Natural killer cell (primary cell): Measurements from ENCODE around the gene ACVR1. TPM values are rescaled to one million over a fixed set of nuclear protein-coding genes. Genes with fewer than 3 reads are reported as not detected.

Experiments used
- ATAC-seq, 3 donors: fragments of 150-1000 bp in 2 of 3; fragments of 200-7000 bp in 1 of 3; cut with Tn5 transposase; 1 replicate in 1 of 3; 2 replicates in 2 of 3; pipeline ENCODE4 v1.10.0; 2021; ENCODE audit warnings: mild to moderate bottlenecking in 2 of 3, moderate library complexity in 2 of 3
- DNase-seq, 2 donors: peaks; one replicate each; pipeline versions ENCODE4 v3.0.0 to v3.0.0-alpha.2; 2013 to 2021; ENCODE audit warnings: mixed read lengths in 1 of 2
- H3K27ac ChIP-seq: one replicate; pipeline ENCODE4 v1.5.1; 2013; ENCODE audit warnings: mild to moderate bottlenecking, low read length
- H3K27me3 ChIP-seq: one replicate; pipeline ENCODE4 v1.6.1; 2013; ENCODE audit warnings: low read length; ENCODE audit not compliant: control insufficient read depth, insufficient read depth
- H3K36me3 ChIP-seq: one replicate; pipeline ENCODE4 v1.6.1; 2013; ENCODE audit warnings: low read length; ENCODE audit not compliant: control insufficient read depth, insufficient read depth
- H3K4me1 ChIP-seq: one replicate; pipeline ENCODE4 v1.6.1; 2013; ENCODE audit warnings: low read length; ENCODE audit not compliant: control insufficient read depth, insufficient read depth
- H3K4me3 ChIP-seq: one replicate; pipeline ENCODE4 v1.5.1; 2013; ENCODE audit warnings: low read length
- H3K9me3 ChIP-seq: one replicate; pipeline ENCODE4 v1.6.1; 2013; ENCODE audit warnings: low read length; ENCODE audit not compliant: control insufficient read depth, insufficient read depth
- H3K27ac Mint-ChIP-seq, 2 donors: one replicate each; pipeline ENCODE4 v1.8.0; 2022; ENCODE audit warnings: mild to moderate bottlenecking in 2 of 2, mixed read lengths in 2 of 2, moderate library complexity in 1 of 2
- H3K27me3 Mint-ChIP-seq, 2 donors: one replicate each; pipeline ENCODE4 v1.8.0; 2022; ENCODE audit warnings: low read depth in 2 of 2, mixed read lengths in 2 of 2
- H3K36me3 Mint-ChIP-seq: one replicate; pipeline ENCODE4 v1.8.0; 2022; ENCODE audit warnings: mixed read lengths
- H3K4me1 Mint-ChIP-seq, 2 donors: one replicate each; pipeline ENCODE4 v1.8.0; 2022; ENCODE audit warnings: mixed read lengths in 2 of 2
- H3K4me3 Mint-ChIP-seq: one replicate; pipeline ENCODE4 v1.8.0; 2022; ENCODE audit warnings: mild to moderate bottlenecking, moderate library complexity, mixed read lengths
- H3K9me3 Mint-ChIP-seq, 2 donors: one replicate each; pipeline ENCODE4 v1.8.0; 2022; ENCODE audit warnings: mixed read lengths in 2 of 2
- CTCF ChIP-seq: fragments of 200-600 bp; IDR thresholded peaks from one replicate; pipeline ENCODE4 v1.8.0; 2022; ENCODE audit warnings: antibody characterized with exemption
- WGBS: methylation state at CpG from one replicate; pipeline ENCODE4 v1.1.7; 2013; ENCODE audit warnings: missing lambda C conversion rate; ENCODE audit not compliant: insufficient coverage; 5-methylcytosine and 5-hydroxymethylcytosine counted together
- intact Hi-C: fragments of 100-400 bp; cut with micrococcal nuclease; formaldehyde crosslinking; loops from one replicate; pipeline ENCODE4 v1.14.2; 2022
- total RNA-seq, 4 donors: library from RNA; stranded (reverse); fragments of 120-200 nt in 1 of 4; gene quantifications; one replicate each; pipeline versions ENCODE4 v1.2.3 to v1.2.4, GENCODE V29; 2013 to 2022

Gene ACVR1
- total RNA-seq, 3 donors from 2014 or later (not counting 1 experiment from before 2014, with no cell fraction given): 3.3 to 6.9 (median 6.1) TPM

DNA sequence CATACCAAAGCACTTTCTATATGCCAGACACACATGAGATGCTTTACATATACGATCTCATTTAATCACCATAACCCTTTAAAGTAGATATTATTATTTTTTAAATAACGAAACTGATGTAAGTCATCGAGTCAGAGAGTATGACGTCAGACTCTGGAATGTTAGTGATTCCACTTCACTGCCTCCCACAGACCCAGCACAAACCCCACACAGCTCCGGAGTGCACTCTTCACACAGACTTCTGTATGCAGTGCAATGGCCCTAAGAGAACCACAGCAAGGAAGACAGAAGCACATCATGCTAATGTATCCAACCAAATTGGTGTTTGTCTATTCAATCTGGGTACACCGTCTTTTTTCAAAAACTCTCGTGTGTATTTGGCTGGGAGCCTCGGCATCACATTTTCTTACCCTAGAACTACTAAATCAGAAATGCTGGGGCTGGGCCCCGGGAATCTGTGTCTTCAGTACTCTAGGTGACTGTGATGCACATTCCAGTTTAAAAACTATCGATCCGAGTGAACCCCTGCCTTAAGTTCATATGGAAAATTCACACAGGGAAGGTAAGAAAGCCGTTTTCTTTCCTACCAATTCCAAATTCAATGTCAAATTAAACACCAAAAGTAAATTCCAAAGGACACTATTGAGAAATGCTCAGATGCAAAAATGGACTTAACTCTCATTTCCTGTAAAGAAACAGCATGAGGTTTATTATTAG lies 129.7 kb downstream of the ACVR1 start:
- no peaks in the 10 kb centered on the region for H3K36me3 Mint-ChIP-seq
- H3K4me3 Mint-ChIP-seq: no peak overlapping the region
- no peak for TF ChIP-seq CTCF

GRCh38 chr2:157744571-157745076 lies 131.5 kb downstream of the ACVR1 start:
- intact Hi-C loops: no loop called here
- no peaks in the 10 kb centered on the region for H3K36me3 Mint-ChIP-seq
- no peak for ATAC-seq
- H3K27ac Mint-ChIP-seq: no peak overlapping the region
- Histone ChIP-seq H3K4me1 (no peaks in the 10 kb centered on the region), H3K27me3 (no peaks in the 10 kb centered on the region), H3K9me3 (no peaks in the 10 kb centered on the region), H3K4me3 (no peak overlapping the region), H3K27ac (no peak overlapping the region), H3K36me3 (no peaks in the 10 kb centered on the region)
- no peak for DNase-seq
- H3K27me3 Mint-ChIP-seq: no peaks in the 10 kb centered on the region
- WGBS: 97% methylated on average over 5 of the region's 6 CpGs
- no peak overlapping the region for H3K4me3 Mint-ChIP-seq
- peaks cover 0 to 6% of the 10 kb centered on the region in 2 donors for H3K4me1 Mint-ChIP-seq
- no peak for TF ChIP-seq CTCF
- no peaks in the 10 kb centered on the region for H3K9me3 Mint-ChIP-seq

More for the DNA sequence above, 129.7 kb downstream of the ACVR1 start:
- Mint-ChIP-seq H3K27ac (no peak overlapping the region), H3K27me3 (no peaks in the 10 kb centered on the region), H3K9me3 (no peaks in the 10 kb centered on the region), H3K4me1 (peaks cover 0 to 6% of the 10 kb centered on the region in 2 donors)
- H3K9me3 ChIP-seq: no peaks in the 10 kb centered on the region
- DNase-seq: no peak
- H3K4me3 ChIP-seq: no peak overlapping the region
- H3K4me1 ChIP-seq: no peaks in the 10 kb centered on the region
- ATAC-seq: no peak
- no peaks in the 10 kb centered on the region for H3K36me3 ChIP-seq
- WGBS: 95% methylated on average over 11 of the region's 12 CpGs
- intact Hi-C loops: no loop called here
- no peaks in the 10 kb centered on the region for H3K27me3 ChIP-seq
- H3K27ac ChIP-seq: no peak overlapping the region

DNA sequence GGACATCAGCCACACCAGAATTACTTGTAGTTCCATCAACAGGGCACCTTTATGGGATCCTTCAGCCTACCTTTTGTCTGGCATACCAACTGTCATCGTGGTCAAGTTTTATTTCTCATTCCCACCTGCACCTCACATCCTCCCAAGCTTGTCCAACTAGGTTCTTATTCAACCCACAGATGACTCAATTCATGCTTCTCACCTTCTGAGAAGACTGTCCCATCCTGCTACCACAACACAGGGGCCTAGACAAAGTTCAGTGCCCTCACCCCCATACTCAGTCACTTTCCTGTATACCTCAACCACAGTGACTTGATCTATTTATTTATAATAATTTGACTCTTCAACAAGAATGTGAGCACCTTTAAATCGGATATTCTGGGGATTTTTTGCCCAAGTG lies 133.1 kb downstream of the ACVR1 start:
- H3K27me3 Mint-ChIP-seq: no peaks in the 10 kb centered on the region
- H3K36me3 Mint-ChIP-seq: peaks cover 3% of the 10 kb centered on the region
- Histone ChIP-seq H3K4me1 (no peaks in the 10 kb centered on the region), H3K4me3 (no peak overlapping the region), H3K9me3 (no peaks in the 10 kb centered on the region), H3K27ac (no peak overlapping the region), H3K36me3 (no peaks in the 10 kb centered on the region), H3K27me3 (no peaks in the 10 kb centered on the region)
- WGBS: 51% methylated on average over 2 of the region's 2 CpGs
- H3K27ac Mint-ChIP-seq: no peak overlapping the region
- DNase-seq: no peak
- no peak overlapping the region for H3K4me3 Mint-ChIP-seq
- no peaks in the 10 kb centered on the region for H3K9me3 Mint-ChIP-seq
- ATAC-seq: no peak
- peaks cover 0 to 6% of the 10 kb centered on the region in 2 donors for H3K4me1 Mint-ChIP-seq
- intact Hi-C loops: no loop called here
- no peak for TF ChIP-seq CTCF
